Measurements from ENCODE around the gene PDE1C. TPM values are rescaled to one million over a fixed set of nuclear protein-coding genes. Genes with fewer than 3 reads are reported as not detected.

Gene PDE1C
- total RNA-seq, 1 experiment from 2014 or later, result not detected

- POLR2A ChIA-PET (ENCODE audit: low non-redundant PET), result no interaction called here
- intact Hi-C loops (cut with micrococcal nuclease; ENCODE audit: unreplicated experiment), result loop anchor here (1.0 to 5.0 kb wide), 7 partner anchors 87 to 754 kb away; no protein-coding TSS in a partner anchor
Observed at GRCh38 chr7:31735991-31736982, 333.9 kb downstream of the PDE1C start.

GRCh38 chr7:31734456-31734855 lies 335.8 kb downstream of the PDE1C start:
- TF ChIP-seq CTCF (conservative IDR thresholded peaks at IDR 0.05; ENCODE audit: low read depth, low read length) (no peak), EZH2 (IDR thresholded peaks at IDR 0.05; ENCODE audit: borderline replicate concordance, low read depth, low read length, poor library complexity, severe bottlenecking) (no peak)
- Histone ChIP-seq H3K36me3 (ENCODE audit: insufficient read depth, low read length, poor library complexity, severe bottlenecking) (no peaks in the 10 kb centered on the region), H3K27me3 (replicated peaks; ENCODE audit: insufficient read depth, low read depth, low read length, poor library complexity) (no peaks in the 10 kb centered on the region), H3K4me1 (ENCODE audit: insufficient read depth, low read length, poor library complexity, severe bottlenecking) (peaks cover 4% of the 10 kb centered on the region), H3K4me3 (ENCODE audit: low read depth, low read length, poor library complexity, severe bottlenecking) (no peak overlapping the region), H3K9me3 (ENCODE audit: low read depth, low read length, poor library complexity, severe bottlenecking) (no peaks in the 10 kb centered on the region), H3K27ac (ENCODE audit: low read depth, low read length, poor library complexity, severe bottlenecking) (no peak overlapping the region)
- POLR2A ChIA-PET (ENCODE audit: low non-redundant PET), result no interaction called here
- BruUV-seq (replicated peaks), result no TSS peak
- DNase-seq (ENCODE audit: low spot score), result peak; percentile 48
- CTCF ChIA-PET, result interaction anchor here (0.6 to 0.7 kb wide), 2 partner anchors 370 to 429 kb away, joined by 5 read pairs; no protein-coding TSS in a partner anchor
- intact Hi-C loops (cut with micrococcal nuclease; ENCODE audit: unreplicated experiment), result no loop called here

More at GRCh38 chr7:31735991-31736982, 333.9 kb downstream of the PDE1C start:
- CTCF ChIA-PET, result interaction anchor here (0.5 kb wide), 1 partner anchor 410 kb away, joined by 3 read pairs; no protein-coding TSS in a partner anchor
- Histone ChIP-seq H3K36me3 (ENCODE audit: insufficient read depth, low read length, poor library complexity, severe bottlenecking) (no peaks in the 10 kb centered on the region), H3K4me1 (ENCODE audit: insufficient read depth, low read length, poor library complexity, severe bottlenecking) (peaks cover 4% of the 10 kb centered on the region), H3K27ac (ENCODE audit: low read depth, low read length, poor library complexity, severe bottlenecking) (no peak overlapping the region), H3K27me3 (replicated peaks; ENCODE audit: insufficient read depth, low read depth, low read length, poor library complexity) (no peaks in the 10 kb centered on the region), H3K4me3 (ENCODE audit: low read depth, low read length, poor library complexity, severe bottlenecking) (no peak overlapping the region), H3K9me3 (ENCODE audit: low read depth, low read length, poor library complexity, severe bottlenecking) (no peaks in the 10 kb centered on the region)
- no TSS peak for BruUV-seq (replicated peaks)
- DNase-seq (ENCODE audit: low spot score), result peak; percentile 87
- TF ChIP-seq EZH2 (IDR thresholded peaks at IDR 0.05; ENCODE audit: borderline replicate concordance, low read depth, low read length, poor library complexity, severe bottlenecking) (no peak), CTCF (conservative IDR thresholded peaks at IDR 0.05; ENCODE audit: low read depth, low read length) (peak; percentile 91)

DNA sequence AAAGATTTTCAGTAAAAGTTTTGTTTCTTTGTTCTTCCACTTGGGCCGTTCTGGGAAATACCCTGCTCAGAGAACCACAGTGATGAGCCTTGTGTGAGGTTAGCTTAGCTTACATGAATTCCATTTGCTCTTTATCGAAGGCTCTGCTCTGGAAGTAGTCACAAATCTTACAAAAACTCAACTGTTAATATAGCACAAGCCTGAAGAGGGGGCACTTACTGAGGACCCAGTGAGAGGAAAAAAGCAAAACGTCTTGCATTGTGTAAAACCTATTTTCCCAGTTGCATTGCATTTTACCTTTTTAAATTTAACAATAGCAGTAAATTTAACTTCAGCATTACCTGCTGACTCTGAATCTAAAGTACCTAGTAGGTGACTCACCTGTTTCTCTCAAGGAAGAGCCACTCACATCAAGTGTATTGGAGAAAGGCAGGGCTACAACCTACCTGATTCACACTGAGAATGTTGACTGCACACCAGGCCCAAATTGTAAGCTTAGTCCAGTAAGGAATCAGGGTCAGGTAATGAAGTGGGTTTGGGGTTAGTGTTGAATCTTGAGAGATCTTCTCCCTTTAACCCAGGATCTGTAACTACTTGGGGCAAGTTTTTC lies 340.9 kb downstream of the PDE1C start:
- no peaks in the 10 kb centered on the region for H3K9me3 ChIP-seq (ENCODE audit: low read depth, low read length, poor library complexity, severe bottlenecking)
- ChIA-PET CTCF (no interaction called here), POLR2A (ENCODE audit: low non-redundant PET) (no interaction called here)
- no TSS peak for BruUV-seq (replicated peaks)
- TF ChIP-seq EZH2 (IDR thresholded peaks at IDR 0.05; ENCODE audit: borderline replicate concordance, low read depth, low read length, poor library complexity, severe bottlenecking) (no peak), CTCF (conservative IDR thresholded peaks at IDR 0.05; ENCODE audit: low read depth, low read length) (peak; percentile 47)
- intact Hi-C loops (cut with micrococcal nuclease; ENCODE audit: unreplicated experiment), result no loop called here
- no peak overlapping the region for H3K4me3 ChIP-seq (ENCODE audit: low read depth, low read length, poor library complexity, severe bottlenecking)
- no peaks in the 10 kb centered on the region for H3K27me3 ChIP-seq (replicated peaks; ENCODE audit: insufficient read depth, low read depth, low read length, poor library complexity)
- H3K36me3 ChIP-seq (ENCODE audit: insufficient read depth, low read length, poor library complexity, severe bottlenecking), result no peaks in the 10 kb centered on the region
- H3K4me1 ChIP-seq (ENCODE audit: insufficient read depth, low read length, poor library complexity, severe bottlenecking), result peaks cover 5% of the 10 kb centered on the region
- DNase-seq (ENCODE audit: low spot score), result peak; percentile 14
- H3K27ac ChIP-seq (ENCODE audit: low read depth, low read length, poor library complexity, severe bottlenecking), result no peak overlapping the region

Data from A673 (cell line).